GM12892 (cell line): ENCODE measurements around the gene PDE7B.

Experiments
- DNase-seq: peaks from one replicate; pipeline ENCODE4 v3.0.0; 2011; ENCODE audit not compliant: insufficient read length
- FAIRE-seq: peaks from 2 replicates; lab custom pipeline; 2011; peaks lifted over from hg19 to GRCh38; lab: Jason Lieb, UNC
- POLR2A ChIP-seq: IDR thresholded peaks from 2 replicates; pipeline ENCODE4 v1.6.1; 2011; ENCODE audit warnings: low read depth, low read length, control low read depth
- POLR2AphosphoS5 ChIP-seq: IDR thresholded peaks from 2 replicates; pipeline ENCODE4 v1.6.1; 2011; ENCODE audit warnings: low read depth, low read length, control low read depth
- TAF1 ChIP-seq: IDR thresholded peaks from 2 replicates; pipeline ENCODE4 v1.6.1; 2011; ENCODE audit warnings: low read depth, mild to moderate bottlenecking, control low read depth, low read length, borderline replicate concordance

PDE7B gene

GRCh38 chr6:136070815-136071214, 219.3 kb downstream of the PDE7B start:
- no peak for FAIRE-seq
- DNase-seq: no peak
- no peak for TF ChIP-seq TAF1
- no peak for TF ChIP-seq POLR2A
- TF ChIP-seq POLR2AphosphoS5: no peak

- FAIRE-seq (no peak), DNase-seq (no peak)
- TF ChIP-seq POLR2A: no peak
- no peak for TF ChIP-seq TAF1
- TF ChIP-seq POLR2AphosphoS5: no peak
Observed at GRCh38 chr6:136072691-136073090, 221.2 kb downstream of the PDE7B start.

GRCh38 chr6:136073216-136073615, 221.7 kb downstream of the PDE7B start:
- DNase-seq (no peak), FAIRE-seq (no peak)
- TF ChIP-seq TAF1 (no peak), POLR2A (no peak), POLR2AphosphoS5 (no peak)

GRCh38 chr6:136076496-136076895, 225.0 kb downstream of the PDE7B start:
- DNase-seq (no peak), FAIRE-seq (no peak)
- TF ChIP-seq POLR2AphosphoS5: no peak

GRCh38 chr6:136077834-136078576, 226.5 kb downstream of the PDE7B start:
- DNase-seq: no peak

GRCh38 chr6:136079701-136080565, 228.4 kb downstream of the PDE7B start:
- DNase-seq: no peak
- no peak for FAIRE-seq
- TF ChIP-seq TAF1 (no peak), POLR2A (no peak), POLR2AphosphoS5 (no peak)

More at GRCh38 chr6:136077834-136078576, 226.5 kb downstream of the PDE7B start:
- no peak for FAIRE-seq
- TF ChIP-seq TAF1 (no peak), POLR2A (no peak), POLR2AphosphoS5 (no peak)

GRCh38 chr6:136083540-136083939, 232.0 kb downstream of the PDE7B start:
- no peak for FAIRE-seq
- TF ChIP-seq TAF1 (no peak), POLR2AphosphoS5 (no peak), POLR2A (no peak)
- DNase-seq: no peak

GRCh38 chr6:136084403-136084802, 232.9 kb downstream of the PDE7B start:
- DNase-seq: no peak
- TF ChIP-seq TAF1 (no peak), POLR2AphosphoS5 (no peak), POLR2A (no peak)
- FAIRE-seq: no peak

- FAIRE-seq (no peak), DNase-seq (no peak)
- TF ChIP-seq POLR2AphosphoS5 (no peak), POLR2A (no peak), TAF1 (no peak)
Observed at GRCh38 chr6:136085370-136086115, 234.0 kb downstream of the PDE7B start.

GRCh38 chr6:136086686-136087085, 235.2 kb downstream of the PDE7B start:
- TF ChIP-seq TAF1 (no peak), POLR2AphosphoS5 (no peak), POLR2A (no peak)
- DNase-seq (no peak), FAIRE-seq (no peak)

GRCh38 chr6:136087986-136088385, 236.5 kb downstream of the PDE7B start:
- FAIRE-seq (no peak), DNase-seq (no peak)
- no peak for TF ChIP-seq POLR2A
- TF ChIP-seq POLR2AphosphoS5: no peak
- no peak for TF ChIP-seq TAF1

- TF ChIP-seq TAF1: no peak
- TF ChIP-seq POLR2A: no peak
- TF ChIP-seq POLR2AphosphoS5: no peak
- FAIRE-seq: no peak
Observed at GRCh38 chr6:136088693-136089092, 237.2 kb downstream of the PDE7B start.

More at GRCh38 chr6:136088693-136089092, 237.2 kb downstream of the PDE7B start:
- DNase-seq: no peak
